ENCODE results near the gene PHOX2A. TPM values are rescaled to one million over a fixed set of nuclear protein-coding genes. Genes with fewer than 3 reads are reported as not detected.
"Not testable (repeated sequence)": the region's sequence is repeated elsewhere in the genome, so short reads cannot be mapped to it uniquely, and the experiment has no call there.

Gene PHOX2A
- total RNA-seq, 1 experiment from 2014 or later, result not detected

- DNase-seq (ENCODE audit: low read depth), result no peak
Measured at GRCh38 chr11:72222106-72222891, 21.7 kb downstream of the PHOX2A start.

GRCh38 chr11:72221386-72222075, 22.4 kb downstream of the PHOX2A start:
- DNase-seq (ENCODE audit: low read depth), result no peak

GRCh38 chr11:72220696-72221363, 23.1 kb downstream of the PHOX2A start:
- no peak for DNase-seq (ENCODE audit: low read depth)

DNA sequence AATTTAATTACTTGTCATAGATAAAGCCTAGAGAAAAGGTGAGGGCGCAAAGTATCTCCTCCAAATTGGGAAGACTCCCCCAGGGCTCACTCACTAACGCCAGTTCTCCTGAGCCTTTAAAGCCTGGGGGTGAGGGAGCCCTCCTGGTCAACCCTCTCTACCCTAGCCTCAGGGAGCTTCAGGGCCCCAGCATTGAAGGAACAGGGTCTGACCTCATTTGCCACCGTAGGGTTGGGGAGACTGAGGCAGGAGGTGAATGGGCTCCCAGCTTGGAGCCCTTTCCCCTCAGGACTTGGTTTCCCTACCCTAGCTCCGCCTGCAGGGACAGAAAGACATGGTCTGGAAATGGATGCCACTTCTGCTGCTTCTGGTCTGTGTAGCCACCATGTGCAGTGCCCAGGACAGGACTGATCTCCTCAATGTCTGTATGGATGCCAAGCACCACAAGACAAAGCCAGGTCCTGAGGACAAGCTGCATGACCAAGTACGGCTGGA, 25.7 kb downstream of the PHOX2A start:
- DNase-seq (ENCODE audit: low read depth), result no peak

- DNase-seq (ENCODE audit: low read depth), result no peak
Measured at GRCh38 chr11:72217841-72218240, 26.1 kb downstream of the PHOX2A start.

- no peak for DNase-seq (ENCODE audit: low read depth)
Measured at GRCh38 chr11:72216638-72217037, 27.3 kb downstream of the PHOX2A start, which contains the start of gene FOLR2. Gene FOLR2, plus strand, starts transcription at chr11:72216794. Its CDS starts 1,791 bp downstream, at chr11:72218585.

- DNase-seq (ENCODE audit: low read depth), result no peak
Measured at GRCh38 chr11:72209101-72209500, 34.9 kb downstream of the PHOX2A start.

GRCh38 chr11:72208281-72208680, 35.7 kb downstream of the PHOX2A start:
- no peak for DNase-seq (ENCODE audit: low read depth)

DNA sequence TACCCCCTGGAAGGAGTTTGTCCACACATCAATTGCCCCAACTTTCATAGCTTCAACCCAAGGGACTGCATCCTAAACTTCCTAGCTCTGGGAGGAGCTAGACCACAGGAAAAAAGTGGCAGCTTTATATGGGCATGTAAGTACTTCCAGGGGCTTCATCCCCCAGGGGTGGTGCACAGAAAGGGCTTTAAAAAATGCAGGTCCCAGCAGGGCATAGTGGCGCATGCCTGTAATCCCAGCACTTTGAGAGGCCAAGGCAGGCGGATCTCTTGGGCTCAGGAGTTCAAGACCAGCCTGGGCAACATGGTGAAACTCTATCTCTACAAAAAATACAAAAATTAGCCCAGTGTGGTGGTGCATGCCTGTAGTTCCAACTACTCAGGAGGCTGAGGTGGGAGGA, 37.2 kb downstream of the PHOX2A start:
- not testable (repeated sequence) for DNase-seq (ENCODE audit: low read depth)

GRCh38 chr11:72204886-72205285, 39.1 kb downstream of the PHOX2A start:
- no peak for DNase-seq (ENCODE audit: low read depth)

GRCh38 chr11:72203163-72203562, 40.8 kb downstream of the PHOX2A start:
- peak; percentile 17 for DNase-seq (ENCODE audit: low read depth)

GRCh38 chr11:72202571-72202970, 41.4 kb downstream of the PHOX2A start:
- no peak for DNase-seq (ENCODE audit: low read depth)

DNA sequence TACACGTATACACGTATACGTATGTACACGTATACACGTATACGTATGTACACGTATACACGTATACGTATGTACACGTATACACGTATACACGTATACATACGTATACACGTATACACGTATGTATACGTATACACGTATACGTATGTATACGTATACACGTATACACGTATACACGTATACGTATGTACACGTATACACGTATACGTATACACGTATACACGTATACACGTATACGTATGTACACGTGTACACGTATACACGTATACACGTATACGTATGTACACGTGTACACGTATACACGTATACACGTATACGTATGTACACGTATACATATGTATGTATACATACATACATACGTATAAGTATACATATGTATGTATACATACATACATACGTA, 42.5 kb downstream of the PHOX2A start:
- DNase-seq (ENCODE audit: low read depth), result not testable (repeated sequence)

GRCh38 chr11:72195518-72196270, 48.3 kb downstream of the PHOX2A start:
- DNase-seq (ENCODE audit: low read depth), result no peak

DNA sequence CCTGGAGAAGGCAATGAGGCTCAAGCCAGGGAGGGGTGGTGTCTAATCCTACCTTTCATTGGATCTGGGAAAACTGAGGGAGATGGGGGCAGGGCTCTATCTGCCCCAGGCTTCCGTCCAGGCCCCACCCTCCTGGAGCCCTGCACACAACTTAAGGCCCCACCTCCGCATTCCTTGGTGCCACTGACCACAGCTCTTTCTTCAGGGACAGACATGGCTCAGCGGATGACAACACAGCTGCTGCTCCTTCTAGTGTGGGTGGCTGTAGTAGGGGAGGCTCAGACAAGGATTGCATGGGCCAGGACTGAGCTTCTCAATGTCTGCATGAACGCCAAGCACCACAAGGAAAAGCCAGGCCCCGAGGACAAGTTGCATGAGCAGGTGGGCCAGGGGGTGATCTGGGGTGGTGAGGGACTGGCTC, 52.0 kb downstream of the PHOX2A start, which contains the start of gene FOLR1:
Gene FOLR1 (plus strand): TSS at position 180 of the 421 bp plus-strand sequence. CDS start 34 bp downstream, at position 214.
- peak; percentile 51 for DNase-seq (ENCODE audit: low read depth)

DNA sequence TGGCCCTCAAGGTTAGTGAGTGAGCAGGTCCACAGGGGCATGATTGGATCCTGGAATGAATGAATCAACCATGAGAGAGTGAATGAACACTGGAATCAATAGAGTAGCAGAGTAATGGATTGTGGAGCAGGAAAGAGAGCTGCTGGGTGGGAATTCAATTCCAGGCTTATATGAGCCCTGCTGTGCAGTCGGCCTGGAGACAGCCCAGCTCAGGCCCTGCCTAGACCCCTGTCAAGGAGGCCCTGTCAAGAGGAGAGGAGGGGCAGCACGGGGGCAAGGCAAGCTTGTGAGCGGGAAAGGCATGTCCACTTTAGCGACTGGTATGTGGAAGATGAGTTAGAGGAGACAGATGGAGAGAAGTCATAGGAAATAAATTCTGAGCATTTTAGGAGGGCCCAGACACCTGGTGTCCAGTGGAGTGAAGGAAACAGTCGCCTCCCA, 53.3 kb downstream of the PHOX2A start:
- DNase-seq (ENCODE audit: low read depth), result no peak

GRCh38 chr11:72189455-72190250, 54.3 kb downstream of the PHOX2A start:
- no peak for DNase-seq (ENCODE audit: low read depth)
